IMR-90 (cell line): ENCODE measurements around the gene SLC1A1. TPM values are rescaled to one million over a fixed set of nuclear protein-coding genes. Genes with fewer than 3 reads are reported as not detected.

Experiments
- ATAC-seq: fragments of 200-7000 bp; cut with Tn5 transposase; 2 replicates; pipeline ENCODE4 v1.9.1; 2020; ENCODE audit warnings: low read depth, mild to moderate bottlenecking, moderate library complexity
- BruUV-seq: library from RNA; stranded (reverse); fragments of 400-500 nt; replicated peaks from 2 replicates; lab custom pipeline; 2021; lab: Mats Ljungman, UMichigan
- CTCF ChIA-PET: fragments of 300-600 bp; formaldehyde crosslinking; extraction: SDS; loops from one replicate; lab custom pipeline; 2021; ENCODE audit warnings: antibody characterized with exemption; lab: Yijun Ruan, JAX
- POLR2A ChIA-PET: fragments of 300-600 bp; sonication (Branson Sonifier 250); formaldehyde crosslinking; loops from one replicate; lab custom pipeline; 2022; ENCODE audit warnings: antibody characterized with exemption; ENCODE audit not compliant: unreplicated experiment; lab: Charles Lee
- DNase-seq: peaks from one replicate; pipeline ENCODE4 v3.0.0; 2013
- H2AFZ ChIP-seq: replicated peaks from 2 replicates; pipeline ENCODE3; 2013; ENCODE audit warnings: low read length, mild to moderate bottlenecking; ENCODE audit not compliant: poor library complexity
- H2AK5ac ChIP-seq: 2 replicates; pipeline ENCODE4 v1.6.1; 2013; ENCODE audit warnings: low read depth, low read length, inconsistent platforms
- H2AK9ac ChIP-seq: replicated peaks from 2 replicates; pipeline ENCODE3; 2013; ENCODE audit warnings: mild to moderate bottlenecking, low read depth, low read length, moderate library complexity; ENCODE audit not compliant: poor library complexity
- H2BK120ac ChIP-seq: 2 replicates; pipeline ENCODE4 v1.6.1; 2013; ENCODE audit warnings: low read depth, low read length, inconsistent platforms
- H2BK15ac ChIP-seq: 3 replicates; pipeline ENCODE4 v1.6.1; 2013; ENCODE audit warnings: low read depth, low read length, inconsistent platforms
- H2BK20ac ChIP-seq: 2 replicates; pipeline ENCODE4 v1.6.1; 2013; ENCODE audit warnings: low read depth, mild to moderate bottlenecking, inconsistent platforms, low read length, moderate library complexity
- H2BK5ac ChIP-seq: 2 replicates; pipeline ENCODE4 v1.6.1; 2013; ENCODE audit warnings: mild to moderate bottlenecking, low read depth, low read length, inconsistent platforms; ENCODE audit not compliant: poor library complexity, severe bottlenecking
- H3K14ac ChIP-seq: replicated peaks from 2 replicates; pipeline ENCODE4 v1.6.1; 2013; ENCODE audit warnings: low read depth, low read length, inconsistent platforms
- H3K18ac ChIP-seq: 2 replicates; pipeline ENCODE4 v1.6.1; 2013; ENCODE audit warnings: low read depth, low read length, control low read depth
- H3K23ac ChIP-seq: 2 replicates; pipeline ENCODE4 v1.6.1; 2013; ENCODE audit warnings: low read depth, low read length, inconsistent platforms
- H3K27ac ChIP-seq: 2 replicates; pipeline ENCODE4 v1.5.1; 2013; ENCODE audit warnings: mild to moderate bottlenecking, control low read depth, low read length; ENCODE audit not compliant: insufficient read depth
- H3K27me3 ChIP-seq: 2 replicates; pipeline ENCODE4 v1.6.1; 2013; ENCODE audit warnings: low read length; ENCODE audit not compliant: control insufficient read depth, insufficient read depth
- H3K36me3 ChIP-seq: 2 replicates; pipeline ENCODE4 v1.6.1; 2013; ENCODE audit warnings: low read length, mixed read lengths; ENCODE audit not compliant: control insufficient read depth, insufficient read depth
- H3K4ac ChIP-seq: 2 replicates; pipeline ENCODE4 v1.6.1; 2013; ENCODE audit warnings: low read depth, low read length, inconsistent platforms
- H3K4me1 ChIP-seq: 2 replicates; pipeline ENCODE4 v1.6.1; 2013; ENCODE audit warnings: low read length, mixed read lengths; ENCODE audit not compliant: control insufficient read depth, insufficient read depth
- H3K4me2 ChIP-seq: 2 replicates; pipeline ENCODE4 v1.6.1; 2013; ENCODE audit warnings: low read depth, mild to moderate bottlenecking, control low read depth, low read length, moderate library complexity
- H3K4me3 ChIP-seq: 2 replicates; pipeline ENCODE4 v1.5.1; 2013; ENCODE audit warnings: low read depth, mild to moderate bottlenecking, control low read depth, low read length, moderate library complexity; ENCODE audit not compliant: insufficient read depth
- H3K56ac ChIP-seq: 2 replicates; pipeline ENCODE4 v1.6.1; 2013; ENCODE audit warnings: low read length, inconsistent platforms; ENCODE audit not compliant: insufficient read depth; ENCODE audit errors: extremely low read depth
- H3K79me1 ChIP-seq, 2 experiments: 2 replicates each; pipeline ENCODE4 v1.6.1; 2013; ENCODE audit warnings: low read length in 2 of 2, inconsistent platforms in 1 of 2, low read depth in 1 of 2
- H3K9ac ChIP-seq: 2 replicates; pipeline ENCODE4 v1.6.1; 2013; ENCODE audit warnings: low read depth, low read length, control low read depth
- H3K9me1 ChIP-seq: 2 replicates; pipeline ENCODE4 v1.6.1; 2013; ENCODE audit warnings: low read length, inconsistent platforms; ENCODE audit not compliant: insufficient read depth
- H3K9me3 ChIP-seq: 2 replicates; pipeline ENCODE4 v1.6.1; 2013; ENCODE audit warnings: low read length; ENCODE audit not compliant: control insufficient read depth, insufficient read depth
- H4K20me1 ChIP-seq: 2 replicates; pipeline ENCODE4 v1.6.1; 2013; ENCODE audit warnings: low read length, inconsistent platforms; ENCODE audit not compliant: insufficient read depth
- H4K5ac ChIP-seq: 2 replicates; pipeline ENCODE4 v1.6.1; 2013; ENCODE audit warnings: mild to moderate bottlenecking, low read depth, low read length, control low read depth
- H4K8ac ChIP-seq, 2 experiments: 2 replicates each; pipeline ENCODE4 v1.6.1; 2013; ENCODE audit warnings: low read depth in 2 of 2, low read length in 2 of 2, control low read depth in 1 of 2, inconsistent platforms in 1 of 2
- H4K91ac ChIP-seq: 2 replicates; pipeline ENCODE4 v1.6.1; 2013; ENCODE audit warnings: low read depth, low read length, inconsistent platforms; ENCODE audit not compliant: insufficient read depth
- BHLHE40 ChIP-seq: fragments of 150-350 bp; IDR thresholded peaks from 2 replicates; pipeline ENCODE4 v1.6.1; 2016; ENCODE audit warnings: mild to moderate bottlenecking, low read depth, low read length
- CEBPB ChIP-seq: IDR thresholded peaks from 2 replicates; pipeline ENCODE4 v1.6.1; 2012; ENCODE audit warnings: low read depth, low read length, improper control_type of control experiment
- CHD1 ChIP-seq: IDR thresholded peaks from 2 replicates; pipeline ENCODE4 v1.6.1; 2012; ENCODE audit warnings: low read depth, low read length, improper control_type of control experiment
- FOS ChIP-seq: fragments of 150-350 bp; IDR thresholded peaks from 2 replicates; pipeline ENCODE4 v1.6.1; 2016; ENCODE audit warnings: low read depth, low read length
- MAFK ChIP-seq: IDR thresholded peaks from 2 replicates; pipeline ENCODE4 v1.6.1; 2012; ENCODE audit warnings: low read depth, low read length, improper control_type of control experiment
- MAZ ChIP-seq: IDR thresholded peaks from 2 replicates; pipeline ENCODE4 v1.6.1; 2012; ENCODE audit warnings: low read depth, mild to moderate bottlenecking, low read length, improper control_type of control experiment, moderate library complexity, borderline replicate concordance
- MXI1 ChIP-seq: IDR thresholded peaks from 2 replicates; pipeline ENCODE4 v1.6.1; 2012; ENCODE audit warnings: low read depth, mild to moderate bottlenecking, low read length, moderate library complexity, borderline replicate concordance
- NFE2L2 ChIP-seq: fragments of 150-350 bp; IDR thresholded peaks from 2 replicates; pipeline ENCODE4 v1.6.1; 2016; ENCODE audit warnings: low read depth, mild to moderate bottlenecking, low read length
- POLR2A ChIP-seq: IDR thresholded peaks from 2 replicates; pipeline ENCODE4 v1.6.1; 2012; ENCODE audit warnings: mild to moderate bottlenecking, low read depth, low read length
- RAD21 ChIP-seq: IDR thresholded peaks from 2 replicates; pipeline ENCODE4 v1.6.1; 2012; ENCODE audit warnings: low read length, improper control_type of control experiment
- RCOR1 ChIP-seq: IDR thresholded peaks from 2 replicates; pipeline ENCODE4 v1.6.1; 2012; ENCODE audit warnings: mild to moderate bottlenecking, low read length, improper control_type of control experiment; ENCODE audit not compliant: insufficient replicate concordance
- RFX5 ChIP-seq: IDR thresholded peaks from 2 replicates; pipeline ENCODE4 v1.8.0; 2012; ENCODE audit warnings: low read depth, mild to moderate bottlenecking, low read length, moderate library complexity
- SMC3 ChIP-seq: fragments of 150-350 bp; IDR thresholded peaks from 2 replicates; pipeline ENCODE4 v1.6.1; 2016; ENCODE audit warnings: low read depth, mild to moderate bottlenecking, antibody characterized with exemption, low read length, moderate library complexity
- WGBS, 2 experiments: methylation state at CpG; one replicate each; pipeline versions ENCODE4 v1.1.5 to v1.1.7; 2013; ENCODE audit warnings: missing lambda C conversion rate in 2 of 2; ENCODE audit not compliant: insufficient read length in 1 of 2; ENCODE audit errors: extremely low coverage in 2 of 2; 5-methylcytosine and 5-hydroxymethylcytosine counted together
- dilution Hi-C: fragments of 300-500 bp; cut with HindIII; formaldehyde crosslinking; loops from one replicate; pipeline ENCODE4 v1.14.3; 2018; ENCODE audit warnings: low sequenced_read_pairs; ENCODE audit not compliant: unreplicated experiment
- in situ Hi-C: fragments of 300-500 bp; cut with MboI; formaldehyde crosslinking; loops from 3 replicates; pipeline ENCODE4 v1.14.3; 2019; ENCODE audit warnings: low sequenced_read_pairs, inconsistent platforms, mixed read lengths
- intact Hi-C: fragments of 100-400 bp; cut with micrococcal nuclease; formaldehyde crosslinking; loops from 2 replicates; pipeline ENCODE4 v1.10.0; 2022
- polyA plus RNA-seq, 3 experiments: library from polyadenylated mRNA; depleted of rRNA; stranded (reverse); fragments of >200 nt; gene quantifications; 2 replicates each; pipeline ENCODE4 v1.2.3, GENCODE V29; 2012; ENCODE audit warnings: low replicate concordance in 1 of 3
- total RNA-seq: library from RNA; depleted of rRNA; stranded (reverse); fragments of >200 nt; gene quantifications from 2 replicates; pipeline ENCODE4 v1.2.3, GENCODE V29; 2012
- TF ChIP-seq, protein P1 (sequence below): fragments of 150-350 bp; IDR thresholded peaks from 2 replicates; pipeline ENCODE4 v1.6.1; 2017; ENCODE audit warnings: mild to moderate bottlenecking, antibody characterized with exemption, low read length, low read depth
- TF ChIP-seq, protein P2 (sequence below): conservative IDR thresholded peaks from 2 replicates; pipeline ENCODE4 v1.5.1; 2012; ENCODE audit warnings: mild to moderate bottlenecking, low read depth, low read length, improper control_type of control experiment
- TF ChIP-seq, protein P3 (sequence below): fragments of 150-350 bp; IDR thresholded peaks from 2 replicates; pipeline ENCODE4 v1.6.1; 2016; ENCODE audit warnings: low read depth, mild to moderate bottlenecking, low read length, moderate library complexity, borderline replicate concordance

The SLC1A1 gene
- total and polyA plus RNA-seq, 2 of the 4 experiments (the other 2 are of a cell fraction): 2.2 to 4.1 TPM

- Histone ChIP-seq H3K9ac (no peak overlapping the region), H3K4me1 (peaks cover 3% of the 10 kb centered on the region; the same call in 1 of the 2 replicates), H2AK5ac (no peak overlapping the region), H2BK20ac (no peak overlapping the region), H3K56ac (no peak overlapping the region), H3K27me3 (peaks cover 20% of the 10 kb centered on the region), H3K14ac (no peak overlapping the region), H3K4ac (no peak overlapping the region), H4K20me1 (no peaks in the 10 kb centered on the region), H2AK9ac (no peak overlapping the region), H3K4me2 (no peak overlapping the region), H4K91ac (no peak overlapping the region), H3K79me1 (no peaks in the 10 kb centered on the region), H3K4me3 (no peak overlapping the region), H3K27ac (no peak overlapping the region), H3K9me3 (no peaks in the 10 kb centered on the region), H2AFZ (no peak overlapping the region), H3K18ac (no peak overlapping the region), H3K23ac (no peak overlapping the region), H4K8ac (no peak overlapping the region), H3K9me1 (no peaks in the 10 kb centered on the region), H4K5ac (no peak overlapping the region), H2BK5ac (no peak overlapping the region), H2BK120ac (no peak overlapping the region), H3K36me3 (no peaks in the 10 kb centered on the region), H2BK15ac (no peak overlapping the region)
- DNase-seq (no peak), ATAC-seq (no peak)
- in situ Hi-C loops (no loop called here), intact Hi-C loops (no loop called here), dilution Hi-C loops (no loop called here)
- ChIA-PET POLR2A (no interaction called here), CTCF (no interaction called here)
- no CpG with 5 or more reads among the region's 2 CpGs for WGBS, 2 experiments
- BruUV-seq: no TSS peak
- no peak for TF ChIP-seq RAD21
- no peak for TF ChIP-seq RFX5
- no peak for TF ChIP-seq CEBPB
- TF ChIP-seq RCOR1: no peak
- TF ChIP-seq CHD1: no peak
- TF ChIP-seq POLR2A: no peak
- TF ChIP-seq, protein P1, sequence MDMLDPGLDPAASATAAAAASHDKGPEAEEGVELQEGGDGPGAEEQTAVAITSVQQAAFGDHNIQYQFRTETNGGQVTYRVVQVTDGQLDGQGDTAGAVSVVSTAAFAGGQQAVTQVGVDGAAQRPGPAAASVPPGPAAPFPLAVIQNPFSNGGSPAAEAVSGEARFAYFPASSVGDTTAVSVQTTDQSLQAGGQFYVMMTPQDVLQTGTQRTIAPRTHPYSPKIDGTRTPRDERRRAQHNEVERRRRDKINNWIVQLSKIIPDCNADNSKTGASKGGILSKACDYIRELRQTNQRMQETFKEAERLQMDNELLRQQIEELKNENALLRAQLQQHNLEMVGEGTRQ: no peak
- TF ChIP-seq NFE2L2: no peak
- no peak for TF ChIP-seq SMC3
- TF ChIP-seq MXI1: no peak
- TF ChIP-seq, protein P2, sequence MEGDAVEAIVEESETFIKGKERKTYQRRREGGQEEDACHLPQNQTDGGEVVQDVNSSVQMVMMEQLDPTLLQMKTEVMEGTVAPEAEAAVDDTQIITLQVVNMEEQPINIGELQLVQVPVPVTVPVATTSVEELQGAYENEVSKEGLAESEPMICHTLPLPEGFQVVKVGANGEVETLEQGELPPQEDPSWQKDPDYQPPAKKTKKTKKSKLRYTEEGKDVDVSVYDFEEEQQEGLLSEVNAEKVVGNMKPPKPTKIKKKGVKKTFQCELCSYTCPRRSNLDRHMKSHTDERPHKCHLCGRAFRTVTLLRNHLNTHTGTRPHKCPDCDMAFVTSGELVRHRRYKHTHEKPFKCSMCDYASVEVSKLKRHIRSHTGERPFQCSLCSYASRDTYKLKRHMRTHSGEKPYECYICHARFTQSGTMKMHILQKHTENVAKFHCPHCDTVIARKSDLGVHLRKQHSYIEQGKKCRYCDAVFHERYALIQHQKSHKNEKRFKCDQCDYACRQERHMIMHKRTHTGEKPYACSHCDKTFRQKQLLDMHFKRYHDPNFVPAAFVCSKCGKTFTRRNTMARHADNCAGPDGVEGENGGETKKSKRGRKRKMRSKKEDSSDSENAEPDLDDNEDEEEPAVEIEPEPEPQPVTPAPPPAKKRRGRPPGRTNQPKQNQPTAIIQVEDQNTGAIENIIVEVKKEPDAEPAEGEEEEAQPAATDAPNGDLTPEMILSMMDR: no peak
- no peak for TF ChIP-seq MAZ
- TF ChIP-seq BHLHE40: no peak
- TF ChIP-seq, protein P3, sequence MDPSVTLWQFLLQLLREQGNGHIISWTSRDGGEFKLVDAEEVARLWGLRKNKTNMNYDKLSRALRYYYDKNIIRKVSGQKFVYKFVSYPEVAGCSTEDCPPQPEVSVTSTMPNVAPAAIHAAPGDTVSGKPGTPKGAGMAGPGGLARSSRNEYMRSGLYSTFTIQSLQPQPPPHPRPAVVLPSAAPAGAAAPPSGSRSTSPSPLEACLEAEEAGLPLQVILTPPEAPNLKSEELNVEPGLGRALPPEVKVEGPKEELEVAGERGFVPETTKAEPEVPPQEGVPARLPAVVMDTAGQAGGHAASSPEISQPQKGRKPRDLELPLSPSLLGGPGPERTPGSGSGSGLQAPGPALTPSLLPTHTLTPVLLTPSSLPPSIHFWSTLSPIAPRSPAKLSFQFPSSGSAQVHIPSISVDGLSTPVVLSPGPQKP: no peak
- TF ChIP-seq FOS: no peak
- TF ChIP-seq MAFK: no peak
These were observed 4.1 kb downstream of the SLC1A1 start for GRCh38 chr9:4494332-4494731.
